Activated naive CD8-positive, alpha-beta T cell (primary cell): ENCODE measurements around the gene MAL.

Experiments used
- H3K27ac Mint-ChIP-seq: one replicate; pipeline ENCODE4 v1.8.0; 2021; ENCODE audit warnings: mixed read lengths
- H3K27me3 Mint-ChIP-seq: one replicate; pipeline ENCODE4 v1.8.0; 2021; ENCODE audit warnings: mixed read lengths
- H3K36me3 Mint-ChIP-seq: one replicate; pipeline ENCODE4 v1.8.0; 2021; ENCODE audit warnings: mixed read lengths
- H3K4me1 Mint-ChIP-seq: one replicate; pipeline ENCODE4 v1.8.0; 2021; ENCODE audit warnings: low read depth, mixed read lengths
- H3K4me3 Mint-ChIP-seq: one replicate; pipeline ENCODE4 v1.8.0; 2021; ENCODE audit warnings: mild to moderate bottlenecking, mixed read lengths
- H3K9me3 Mint-ChIP-seq: one replicate; pipeline ENCODE4 v1.8.0; 2021; ENCODE audit warnings: low read depth, mixed read lengths

MAL gene

DNA sequence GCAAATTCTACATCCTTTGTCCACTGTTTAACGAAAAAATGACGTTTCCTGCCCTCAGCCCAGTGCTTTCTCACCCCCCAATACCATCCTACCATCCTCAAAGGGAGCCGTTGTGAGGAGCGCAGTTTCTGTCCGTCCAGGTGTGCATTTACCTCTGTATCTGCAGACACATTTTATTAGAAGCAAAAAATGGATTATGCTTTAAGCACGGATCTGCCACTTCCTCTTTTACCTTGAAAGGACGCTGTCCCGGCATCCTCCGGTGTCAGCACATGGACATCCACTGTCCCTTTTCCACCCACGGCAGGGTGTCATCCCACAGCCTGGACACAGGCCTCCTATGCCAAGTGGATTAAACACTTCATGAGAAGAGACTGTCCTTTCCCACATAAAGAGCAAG is 7.2 kb upstream of the MAL start:
- no peaks in the 10 kb centered on the region for H3K36me3 Mint-ChIP-seq
- H3K27me3 Mint-ChIP-seq, result no peaks in the 10 kb centered on the region
- H3K9me3 Mint-ChIP-seq, result no peaks in the 10 kb centered on the region
- H3K27ac Mint-ChIP-seq, result no peak overlapping the region
- peaks cover 25% of the 10 kb centered on the region for H3K4me1 Mint-ChIP-seq
- no peak overlapping the region for H3K4me3 Mint-ChIP-seq

DNA sequence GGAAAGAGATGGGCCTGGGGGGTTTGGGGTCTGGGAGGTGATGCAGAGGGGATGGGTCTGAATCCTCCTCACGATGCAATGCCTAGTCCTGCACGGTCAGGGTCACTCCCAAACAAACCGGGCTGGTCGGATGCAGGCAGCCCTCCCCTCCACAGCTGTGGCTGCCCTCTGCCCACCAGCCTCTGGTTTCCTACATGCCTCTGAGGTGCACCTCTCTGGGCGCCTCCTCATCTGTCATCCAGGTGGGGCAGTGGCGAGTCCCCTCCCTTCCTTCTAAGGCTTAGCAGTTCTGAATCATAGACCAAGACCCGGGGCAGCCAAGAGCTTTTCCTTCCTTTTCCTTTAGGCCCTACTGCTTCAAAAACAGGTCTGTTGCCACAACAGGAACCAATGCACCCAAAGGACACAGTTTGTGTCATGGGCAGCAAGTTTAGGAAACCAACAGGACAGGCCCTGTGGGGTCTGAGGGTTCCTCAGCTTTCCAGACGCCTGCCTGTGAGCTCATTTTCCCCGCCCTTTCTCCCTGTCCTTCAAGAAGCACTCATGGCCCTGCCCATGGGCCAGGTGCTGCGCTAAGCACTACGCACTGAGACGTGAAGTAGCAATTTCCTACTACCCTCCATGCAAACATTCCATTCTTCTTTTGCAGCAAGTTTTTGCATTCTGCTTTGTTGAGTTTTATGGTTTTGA is 6.5 kb upstream of the MAL start:
- no peak overlapping the region for H3K27ac Mint-ChIP-seq
- H3K4me3 Mint-ChIP-seq, result no peak overlapping the region
- peaks cover 32% of the 10 kb centered on the region for H3K4me1 Mint-ChIP-seq

DNA sequence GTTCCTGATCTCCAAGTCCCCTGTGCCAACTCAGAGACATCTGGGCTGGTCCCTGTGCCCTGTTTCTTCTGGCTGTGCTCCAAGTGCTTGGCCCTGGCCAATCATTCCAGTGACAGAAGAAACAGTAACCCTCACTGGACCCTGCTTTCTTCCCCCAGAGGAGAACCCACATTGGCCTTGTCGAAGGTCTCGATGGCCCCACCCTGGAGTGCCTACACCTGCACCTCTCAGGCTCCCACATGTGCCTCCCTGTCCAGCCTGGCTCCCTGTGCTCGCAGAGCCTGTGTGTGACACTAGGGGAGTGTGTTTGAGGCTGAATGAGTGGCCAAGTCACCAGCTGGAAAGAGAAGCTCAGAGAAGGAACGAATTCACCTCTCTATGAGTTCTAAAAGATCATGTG is 5.9 kb upstream of the MAL start:
- no peaks in the 10 kb centered on the region for H3K36me3 Mint-ChIP-seq
- no peaks in the 10 kb centered on the region for H3K27me3 Mint-ChIP-seq
- H3K4me3 Mint-ChIP-seq, result no peak overlapping the region
- peaks cover 38% of the 10 kb centered on the region for H3K4me1 Mint-ChIP-seq
- no peak overlapping the region for H3K27ac Mint-ChIP-seq
- no peaks in the 10 kb centered on the region for H3K9me3 Mint-ChIP-seq

More for the DNA sequence above, 6.5 kb upstream of the MAL start:
- no peaks in the 10 kb centered on the region for H3K36me3 Mint-ChIP-seq
- H3K9me3 Mint-ChIP-seq, result no peaks in the 10 kb centered on the region
- H3K27me3 Mint-ChIP-seq, result no peaks in the 10 kb centered on the region

GRCh38 chr2:95020275-95021022 is 5.1 kb upstream of the MAL start:
- H3K9me3 Mint-ChIP-seq, result no peaks in the 10 kb centered on the region
- H3K36me3 Mint-ChIP-seq, result no peaks in the 10 kb centered on the region
- peaks cover 41% of the 10 kb centered on the region for H3K4me1 Mint-ChIP-seq
- no peak overlapping the region for H3K4me3 Mint-ChIP-seq
- no peaks in the 10 kb centered on the region for H3K27me3 Mint-ChIP-seq
- no peak overlapping the region for H3K27ac Mint-ChIP-seq

GRCh38 chr2:95021023-95021416 is 4.5 kb upstream of the MAL start:
- no peak overlapping the region for H3K4me3 Mint-ChIP-seq
- H3K9me3 Mint-ChIP-seq, result no peaks in the 10 kb centered on the region
- H3K27me3 Mint-ChIP-seq, result no peaks in the 10 kb centered on the region
- no peaks in the 10 kb centered on the region for H3K36me3 Mint-ChIP-seq
- H3K4me1 Mint-ChIP-seq, result peaks cover 45% of the 10 kb centered on the region
- H3K27ac Mint-ChIP-seq, result no peak overlapping the region

DNA sequence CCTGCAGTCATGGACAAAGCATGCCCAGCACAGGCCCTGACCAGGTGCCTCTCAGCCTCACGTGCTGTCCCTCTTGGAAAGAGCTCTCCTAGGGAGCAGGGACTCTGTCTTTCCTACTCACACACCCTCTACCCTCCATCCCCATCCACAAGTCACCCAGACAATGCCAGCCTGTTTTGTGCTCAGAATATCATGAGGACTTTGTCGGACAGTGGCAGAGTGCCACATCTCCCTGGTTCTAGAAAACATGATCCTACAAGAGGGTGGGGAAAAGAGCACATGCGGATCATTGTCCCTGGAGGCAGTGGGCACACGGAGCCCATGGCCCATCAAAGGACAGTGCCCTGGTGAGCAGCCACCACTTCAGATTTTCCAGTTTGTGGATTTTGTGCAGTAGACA is 3.7 kb upstream of the MAL start:
- Mint-ChIP-seq H3K27ac (no peak overlapping the region), H3K4me3 (no peak overlapping the region)

GRCh38 chr2:95022309-95023221 is 2.9 kb upstream of the MAL start:
- Mint-ChIP-seq H3K27me3 (no peaks in the 10 kb centered on the region), H3K4me3 (peak overlapping the region; percentile 65), H3K9me3 (no peaks in the 10 kb centered on the region), H3K4me1 (peaks cover 57% of the 10 kb centered on the region), H3K27ac (peak overlapping the region; percentile 24), H3K36me3 (no peaks in the 10 kb centered on the region)

More for the DNA sequence above, 3.7 kb upstream of the MAL start:
- no peaks in the 10 kb centered on the region for H3K36me3 Mint-ChIP-seq
- no peaks in the 10 kb centered on the region for H3K9me3 Mint-ChIP-seq
- peaks cover 50% of the 10 kb centered on the region for H3K4me1 Mint-ChIP-seq
- no peaks in the 10 kb centered on the region for H3K27me3 Mint-ChIP-seq

DNA sequence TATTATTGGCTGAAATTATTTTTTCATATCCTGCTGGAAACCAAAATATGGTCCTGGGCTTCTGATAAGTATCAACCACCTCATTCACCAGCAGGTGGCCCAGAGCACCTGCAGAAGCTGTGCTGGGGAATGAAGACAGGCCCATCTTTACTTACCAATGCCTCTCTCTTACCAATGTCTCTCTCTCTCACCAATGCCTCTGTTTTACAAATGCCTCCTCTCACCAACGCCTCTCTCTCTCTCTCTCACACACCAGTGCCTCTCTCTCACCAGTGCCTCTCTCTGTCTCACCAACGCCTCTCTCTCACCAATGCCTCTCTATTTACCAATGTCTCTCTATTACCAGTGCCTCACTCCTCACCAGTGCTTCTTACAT is 2.3 kb upstream of the MAL start:
- no peaks in the 10 kb centered on the region for H3K36me3 Mint-ChIP-seq
- no peaks in the 10 kb centered on the region for H3K27me3 Mint-ChIP-seq
- H3K4me1 Mint-ChIP-seq, result peaks cover 60% of the 10 kb centered on the region
- peak overlapping the region; percentile 24 for H3K27ac Mint-ChIP-seq
- peak overlapping the region; percentile 65 for H3K4me3 Mint-ChIP-seq
- no peaks in the 10 kb centered on the region for H3K9me3 Mint-ChIP-seq

DNA sequence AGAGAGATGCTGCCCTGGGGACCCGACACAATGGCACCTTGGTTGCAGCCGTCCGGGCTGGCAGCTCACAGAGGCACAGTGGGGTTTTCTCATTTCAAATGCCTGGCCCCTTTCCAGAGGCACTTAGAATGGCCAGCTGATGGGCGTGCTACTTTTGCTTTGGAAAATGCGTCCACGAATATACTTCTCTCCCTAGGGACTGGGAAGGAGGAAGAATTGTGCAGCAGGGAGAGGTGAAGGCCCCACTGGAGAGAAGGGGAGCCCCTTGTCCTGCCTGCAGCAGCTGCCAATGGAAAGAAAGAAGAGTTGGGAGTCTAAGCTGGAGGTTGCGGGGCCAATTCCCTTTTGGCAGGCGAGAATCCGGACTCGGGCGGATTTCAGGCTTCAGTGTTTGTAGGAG is 1.1 kb upstream of the MAL start:
- Mint-ChIP-seq H3K27ac (peak overlapping the region; percentile 46), H3K36me3 (no peaks in the 10 kb centered on the region), H3K4me3 (peak overlapping the region; percentile 78), H3K9me3 (no peaks in the 10 kb centered on the region), H3K4me1 (peaks cover 71% of the 10 kb centered on the region), H3K27me3 (no peaks in the 10 kb centered on the region)

DNA sequence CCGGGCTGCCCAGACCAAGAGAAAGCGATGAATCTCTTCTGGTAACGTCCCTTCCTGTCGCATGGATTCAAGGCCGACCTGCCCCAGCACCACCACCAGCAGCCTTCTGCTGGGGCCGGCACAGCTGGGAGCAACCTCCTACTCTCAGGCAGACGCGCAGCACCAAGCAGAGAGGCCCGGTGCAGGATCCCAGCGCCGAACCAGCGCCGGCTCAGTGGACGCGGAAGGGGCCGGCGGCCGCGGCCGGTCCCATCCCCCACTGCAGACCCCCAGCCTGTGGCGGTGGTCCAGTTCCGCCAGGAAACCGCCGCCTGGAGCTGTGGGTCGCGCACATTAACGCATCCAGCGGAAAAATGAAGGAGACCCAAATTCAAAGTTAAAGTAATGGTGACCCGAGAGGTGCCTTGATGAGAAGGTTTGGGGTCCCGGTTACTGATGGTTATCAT is 525 bp upstream of the MAL start:
- H3K9me3 Mint-ChIP-seq, result no peaks in the 10 kb centered on the region
- no peaks in the 10 kb centered on the region for H3K27me3 Mint-ChIP-seq
- peak overlapping the region; percentile 78 for H3K4me3 Mint-ChIP-seq
- no peaks in the 10 kb centered on the region for H3K36me3 Mint-ChIP-seq
- peaks cover 74% of the 10 kb centered on the region for H3K4me1 Mint-ChIP-seq
- H3K27ac Mint-ChIP-seq, result peak overlapping the region; percentile 46

DNA sequence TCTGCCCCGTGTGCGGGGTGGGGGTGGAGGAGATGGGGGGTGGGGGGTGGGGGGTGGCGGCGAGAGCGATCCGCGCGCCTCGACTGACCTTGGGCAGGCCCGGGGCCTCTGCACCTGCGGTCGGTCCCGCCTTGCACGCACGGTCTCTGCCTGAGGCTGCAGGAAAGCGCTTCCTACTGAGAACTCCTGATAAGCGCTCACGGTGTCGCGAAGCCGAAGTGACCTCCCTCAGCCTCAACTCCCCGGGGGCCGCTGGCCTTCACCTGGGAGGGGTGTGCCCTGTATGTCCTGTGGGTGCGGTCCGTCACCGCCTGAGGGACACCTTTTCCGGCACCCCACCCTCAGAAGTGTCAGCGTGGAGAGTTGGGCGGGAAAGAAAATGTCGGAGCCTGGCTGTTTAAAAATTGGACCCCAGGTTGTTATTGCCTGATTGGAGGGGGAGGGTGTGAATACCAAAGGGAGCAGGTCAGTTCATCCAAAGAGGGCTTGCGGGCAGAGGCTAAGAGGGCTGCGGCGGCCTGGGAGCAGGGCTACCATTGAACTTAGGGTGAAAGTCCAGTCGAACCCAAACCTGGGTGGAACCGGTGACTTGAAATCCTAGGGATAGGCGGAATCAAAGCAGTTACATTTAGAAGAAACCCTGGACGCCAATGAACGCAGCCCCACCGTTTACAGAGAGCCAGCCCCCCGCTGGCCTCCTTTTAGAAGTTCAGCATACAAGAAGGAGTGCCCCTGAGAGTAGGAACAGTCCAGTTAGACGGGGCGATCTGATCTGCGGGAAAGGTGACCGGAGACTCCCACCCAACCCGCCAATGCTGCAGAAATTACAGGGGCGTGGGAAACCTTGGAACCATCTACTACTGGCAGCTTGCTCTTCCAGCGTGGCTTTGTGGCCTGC is 1.2 kb downstream of the MAL start:
- Mint-ChIP-seq H3K4me1 (peaks cover 85% of the 10 kb centered on the region), H3K27ac (peak overlapping the region; percentile 97), H3K36me3 (no peaks in the 10 kb centered on the region), H3K27me3 (no peaks in the 10 kb centered on the region), H3K9me3 (no peaks in the 10 kb centered on the region), H3K4me3 (peak overlapping the region; percentile 99)

DNA sequence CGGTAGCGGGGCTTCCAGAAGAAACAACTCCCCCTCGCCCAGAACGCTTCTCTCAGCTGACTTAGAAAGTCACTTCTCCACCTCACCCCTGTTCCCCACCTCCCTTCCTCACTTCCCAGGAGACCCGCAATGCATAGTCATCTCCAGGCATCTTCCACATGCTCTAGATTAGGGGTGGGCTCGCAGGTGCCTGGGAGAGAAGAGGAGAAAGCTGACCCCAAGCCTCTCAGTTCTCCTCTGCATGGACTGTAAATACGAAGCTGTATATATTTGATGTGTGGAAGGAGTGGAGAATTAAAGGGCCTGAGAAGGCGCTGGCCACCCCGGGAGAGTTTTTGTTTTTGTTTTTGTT is 1.8 kb downstream of the MAL start:
- H3K4me1 Mint-ChIP-seq, result peaks cover 81% of the 10 kb centered on the region
- no peaks in the 10 kb centered on the region for H3K27me3 Mint-ChIP-seq
- H3K4me3 Mint-ChIP-seq, result peak overlapping the region; percentile 99
- H3K9me3 Mint-ChIP-seq, result no peaks in the 10 kb centered on the region
- no peaks in the 10 kb centered on the region for H3K36me3 Mint-ChIP-seq
- peak overlapping the region; percentile 81 for H3K27ac Mint-ChIP-seq

DNA sequence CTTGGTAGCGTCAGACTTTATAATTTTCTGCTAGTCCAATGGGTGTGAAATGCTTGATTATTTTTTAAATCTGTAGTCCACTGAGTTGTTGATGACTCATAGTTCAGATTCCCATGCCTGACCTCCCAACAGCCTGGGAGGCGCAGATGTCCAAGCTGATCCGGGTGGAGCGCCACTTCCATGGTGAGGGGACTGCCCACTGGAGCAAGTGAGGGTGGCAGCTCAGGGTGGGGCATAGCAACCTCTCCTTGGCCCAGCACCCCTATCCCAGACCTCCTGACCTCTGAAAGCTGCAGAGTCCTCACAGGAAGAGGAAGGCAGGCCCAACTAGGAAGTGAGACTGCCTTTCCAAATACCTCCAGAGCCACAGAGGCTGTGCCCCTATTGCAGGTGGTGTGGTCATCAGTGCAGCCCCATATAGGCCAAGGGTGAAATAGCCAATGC is 4.4 kb downstream of the MAL start:
- Mint-ChIP-seq H3K4me3 (no peak overlapping the region), H3K4me1 (peaks cover 76% of the 10 kb centered on the region), H3K36me3 (no peaks in the 10 kb centered on the region), H3K9me3 (no peaks in the 10 kb centered on the region), H3K27me3 (no peaks in the 10 kb centered on the region), H3K27ac (no peak overlapping the region)

- H3K4me1 Mint-ChIP-seq, result peaks cover 81% of the 10 kb centered on the region
- H3K27ac Mint-ChIP-seq, result peak overlapping the region; percentile 75
- no peak overlapping the region for H3K4me3 Mint-ChIP-seq
- H3K27me3 Mint-ChIP-seq, result no peaks in the 10 kb centered on the region
- H3K36me3 Mint-ChIP-seq, result no peaks in the 10 kb centered on the region
- H3K9me3 Mint-ChIP-seq, result no peaks in the 10 kb centered on the region
These were observed 5.0 kb downstream of the MAL start for GRCh38 chr2:95030496-95030895.
